MCF 10A (cell line): ENCODE measurements around the gene SDCCAG8. TPM values are rescaled to one million over a fixed set of nuclear protein-coding genes. Genes with fewer than 3 reads are reported as not detected.

Experiments
- BruUV-seq: library from RNA; stranded (reverse); fragments of 400-500 nt; replicated peaks from 2 replicates; lab custom pipeline; 2021; lab: Mats Ljungman, UMichigan
- CTCF ChIA-PET: fragments of 300-600 bp; sonication (Branson Sonifier 250); formaldehyde crosslinking; extraction: SDS; loops from one replicate; lab custom pipeline; 2021; ENCODE audit warnings: antibody characterized with exemption, inconsistent platforms; lab: Yijun Ruan, JAX
- POLR2A ChIA-PET: fragments of 300-600, 350-650 bp; sonication (Branson Sonifier 250); formaldehyde crosslinking; extraction: SDS; loops from one replicate; lab custom pipeline; 2020; ENCODE audit warnings: antibody characterized with exemption, inconsistent platforms; lab: Yijun Ruan, JAX
- DNase-seq: peaks from one replicate; pipeline ENCODE4 v3.0.0-alpha.2; 2018; ENCODE audit not compliant: unreplicated experiment
- H3K27ac Mint-ChIP-seq: one replicate; pipeline ENCODE4 v1.8.0; 2022; ENCODE audit warnings: mild to moderate bottlenecking, low read depth, mixed read lengths; ENCODE audit not compliant: unreplicated experiment
- H3K27me3 Mint-ChIP-seq: one replicate; pipeline ENCODE4 v1.8.0; 2022; ENCODE audit warnings: mixed read lengths; ENCODE audit not compliant: insufficient read depth, unreplicated experiment
- H3K36me3 Mint-ChIP-seq: one replicate; pipeline ENCODE4 v1.8.0; 2022; ENCODE audit warnings: mild to moderate bottlenecking, moderate library complexity, mixed read lengths; ENCODE audit not compliant: insufficient read depth, unreplicated experiment
- H3K4me1 Mint-ChIP-seq: one replicate; pipeline ENCODE4 v1.8.0; 2022; ENCODE audit warnings: mixed read lengths; ENCODE audit not compliant: insufficient read depth, unreplicated experiment
- H3K4me3 Mint-ChIP-seq: one replicate; pipeline ENCODE4 v1.8.0; 2022; ENCODE audit warnings: mild to moderate bottlenecking, moderate library complexity, mixed read lengths; ENCODE audit not compliant: unreplicated experiment
- H3K9me3 Mint-ChIP-seq: one replicate; pipeline ENCODE4 v1.8.0; 2022; ENCODE audit warnings: mixed read lengths; ENCODE audit not compliant: unreplicated experiment
- CTCF ChIP-seq: fragments of 200-600 bp; IDR thresholded peaks from one replicate; pipeline ENCODE4 v1.8.0; 2022; ENCODE audit warnings: antibody characterized with exemption, mild to moderate bottlenecking; ENCODE audit not compliant: unreplicated experiment
- intact Hi-C: fragments of 100-400 bp; cut with micrococcal nuclease; formaldehyde crosslinking; loops from 2 replicates; pipeline ENCODE4 v1.14.1; 2022
- total RNA-seq: library from RNA; stranded (reverse); gene quantifications from 2 replicates; pipeline ENCODE4 v1.2.3, GENCODE V29; 2022

The SDCCAG8 gene
- total RNA-seq, 1 experiment from 2014 or later, result 128 TPM

DNA sequence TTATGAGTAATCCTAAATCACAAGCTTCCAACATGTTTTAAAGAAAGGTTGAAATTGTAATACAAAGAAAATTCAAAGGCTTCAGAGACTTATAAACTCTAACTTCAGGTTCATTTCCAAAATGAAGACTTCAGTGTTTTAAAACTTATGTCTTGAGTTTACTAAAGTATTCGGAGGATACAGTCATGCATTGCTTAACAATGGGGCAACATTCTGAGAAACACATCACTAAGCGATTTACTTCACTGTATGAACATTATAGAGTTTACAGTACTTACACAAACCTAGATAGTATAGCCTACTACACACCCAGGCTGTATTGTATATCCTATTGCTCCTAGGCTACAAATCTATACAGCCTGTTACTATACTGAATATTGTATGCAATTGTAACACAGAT is 39.1 kb upstream of the SDCCAG8 start:
- Mint-ChIP-seq H3K36me3 (peaks cover 62% of the 10 kb centered on the region), H3K4me1 (peaks cover 20% of the 10 kb centered on the region), H3K9me3 (no peaks in the 10 kb centered on the region), H3K27me3 (no peaks in the 10 kb centered on the region), H3K27ac (no peak overlapping the region), H3K4me3 (no peak overlapping the region)
- intact Hi-C loops, result no loop called here
- TF ChIP-seq CTCF, result no peak
- CTCF ChIA-PET, result interaction anchor here (0.6 to 1.7 kb wide), 3 partner anchors 17 to 79 kb away, joined by 3 read pairs; no protein-coding TSS in a partner anchor
- DNase-seq, result no peak
- POLR2A ChIA-PET, result interaction anchor here (0.6 to 1.2 kb wide), 3 partner anchors 13 to 1239 kb away, joined by 3 to 6 read pairs (median 3); no protein-coding TSS in a partner anchor
- no TSS peak for BruUV-seq

GRCh38 chr1:243217349-243217748 is 38.5 kb upstream of the SDCCAG8 start:
- ChIA-PET CTCF (interaction anchor here (1.0 kb wide), 1 partner anchor 13 kb away, joined by 4 read pairs; no protein-coding TSS in a partner anchor), POLR2A (no interaction called here)
- no peak overlapping the region for H3K4me3 Mint-ChIP-seq
- no peak for TF ChIP-seq CTCF
- no TSS peak for BruUV-seq
- H3K27ac Mint-ChIP-seq, result no peak overlapping the region
- no peaks in the 10 kb centered on the region for H3K27me3 Mint-ChIP-seq
- H3K9me3 Mint-ChIP-seq, result no peaks in the 10 kb centered on the region
- intact Hi-C loops, result no loop called here
- H3K36me3 Mint-ChIP-seq, result peaks cover 67% of the 10 kb centered on the region
- no peak for DNase-seq
- peaks cover 19% of the 10 kb centered on the region for H3K4me1 Mint-ChIP-seq

GRCh38 chr1:243218059-243218458 is 37.8 kb upstream of the SDCCAG8 start:
- CTCF ChIA-PET, result interaction anchor here (0.6 to 1.0 kb wide), 2 partner anchors 12 to 1060 kb away, joined by 3 to 4 read pairs; no protein-coding TSS in a partner anchor
- DNase-seq, result no peak
- no TSS peak for BruUV-seq
- no peak overlapping the region for H3K27ac Mint-ChIP-seq
- intact Hi-C loops, result no loop called here
- no peak overlapping the region for H3K4me3 Mint-ChIP-seq
- H3K27me3 Mint-ChIP-seq, result no peaks in the 10 kb centered on the region
- H3K36me3 Mint-ChIP-seq, result peaks cover 67% of the 10 kb centered on the region
- TF ChIP-seq CTCF, result no peak
- H3K9me3 Mint-ChIP-seq, result no peaks in the 10 kb centered on the region
- peaks cover 12% of the 10 kb centered on the region for H3K4me1 Mint-ChIP-seq
- POLR2A ChIA-PET, result interaction anchor here (1.4 kb wide), 1 partner anchor 17 kb away, joined by 5 read pairs; no protein-coding TSS in a partner anchor

GRCh38 chr1:243227622-243228021 is 28.2 kb upstream of the SDCCAG8 start:
- no peak overlapping the region for H3K27ac Mint-ChIP-seq
- ChIA-PET CTCF (interaction anchor here (0.6 to 0.7 kb wide), 4 partner anchors 100 to 1426 kb away, joined by 4 to 6 read pairs (median 4); partner anchors contain the start of gene DESI2), POLR2A (interaction anchor here (0.6 to 2.4 kb wide), 5 partner anchors 9 to 65 kb away, joined by 3 to 8 read pairs (median 5); no protein-coding TSS in a partner anchor)
- no peaks in the 10 kb centered on the region for H3K4me1 Mint-ChIP-seq
- peaks cover 62% of the 10 kb centered on the region for H3K36me3 Mint-ChIP-seq
- DNase-seq, result no peak
- no TSS peak for BruUV-seq
- TF ChIP-seq CTCF, result no peak
- H3K4me3 Mint-ChIP-seq, result no peak overlapping the region
- H3K27me3 Mint-ChIP-seq, result no peaks in the 10 kb centered on the region
- intact Hi-C loops, result no loop called here
- H3K9me3 Mint-ChIP-seq, result peaks cover 52% of the 10 kb centered on the region
